HepG2 (cell line): ENCODE measurements around the gene RRP12. TPM values are rescaled to one million over a fixed set of nuclear protein-coding genes. Genes with fewer than 3 reads are reported as not detected.

Source experiments
- ATAC-seq: fragments of 200-7000 bp; cut with Tn5 transposase; 3 replicates; pipeline ENCODE4 v1.9.1; 2020; ENCODE audit warnings: mild to moderate bottlenecking, moderate library complexity
- BruUV-seq: library from RNA; stranded (reverse); fragments of 400-500 nt; replicated peaks from 2 replicates; lab custom pipeline; 2021; lab: Mats Ljungman, UMichigan
- CTCF ChIA-PET: fragments of 300-600 bp; formaldehyde crosslinking; extraction: SDS; loops from one replicate; lab custom pipeline; 2021; ENCODE audit warnings: low total read pairs, inconsistent platforms, low intra/inter-chr PET ratio; lab: Yijun Ruan, JAX
- POLR2A ChIA-PET: fragments of 350-600 bp; sonication (Branson Sonifier 250); formaldehyde crosslinking; loops from one replicate; lab custom pipeline; 2020; ENCODE audit warnings: antibody characterized with exemption, inconsistent platforms; lab: Yijun Ruan, JAX
- DNase-seq: peaks from one replicate; pipeline ENCODE4 v3.0.0-alpha.2; 2015; ENCODE audit warnings: low spot score
- FAIRE-seq: peaks from 3 replicates; lab custom pipeline; 2011; peaks lifted over from hg19 to GRCh38; lab: Jason Lieb, UNC
- H2AFZ ChIP-seq: one replicate; pipeline ENCODE4 v1.6.1; 2011; ENCODE audit warnings: low read length, inconsistent platforms
- H3K27ac ChIP-seq: fragments of 300-600 bp; 3 replicates; pipeline ENCODE4 v1.8.0; 2011; ENCODE audit warnings: mixed run types, mild to moderate bottlenecking, mixed read lengths, low read length, inconsistent platforms; ENCODE audit not compliant: insufficient read depth; ENCODE audit errors: extremely low read length
- H3K27me3 ChIP-seq, 2 experiments: fragments of 200-600 bp in 1 of 2; 2 replicates in 1 of 2; 3 replicates in 1 of 2; pipeline versions ENCODE4 v1.6.0 to v1.8.0; 2011; ENCODE audit warnings: low read length in 2 of 2, mild to moderate bottlenecking in 2 of 2, moderate library complexity in 2 of 2, inconsistent platforms in 1 of 2; ENCODE audit not compliant: insufficient read depth in 2 of 2, control insufficient read depth in 1 of 2
- H3K36me3 ChIP-seq, 2 experiments: fragments of 200-600 bp in 1 of 2; replicated peaks in 1 of 2; 2 replicates in 1 of 2; 3 replicates in 1 of 2; pipeline versions ENCODE4 v1.5.1 to v1.8.0; 2011; ENCODE audit warnings: low read length in 2 of 2, inconsistent platforms in 1 of 2; ENCODE audit not compliant: insufficient read depth in 2 of 2, control insufficient read depth in 1 of 2
- H3K4me1 ChIP-seq: 2 replicates; pipeline ENCODE4 v1.5.1; 2012; ENCODE audit warnings: low read length, inconsistent platforms; ENCODE audit not compliant: insufficient read depth
- H3K4me2 ChIP-seq: 2 replicates; pipeline ENCODE4 v1.6.0; 2011; ENCODE audit warnings: low read depth, low read length, inconsistent platforms
- H3K4me3 ChIP-seq, 3 experiments: fragments of 200-600 bp in 1 of 3; sonication (generic), shearing (Covaris generic) in 1 of 3; replicated peaks in 1 of 3; 2 replicates each; pipeline ENCODE4 v1.5.1; 2011 to 2016; ENCODE audit warnings: low read length in 3 of 3, inconsistent platforms in 2 of 3, low read depth in 2 of 3, mild to moderate bottlenecking in 2 of 3, control low read depth in 1 of 3, mixed read lengths in 1 of 3; ENCODE audit not compliant: insufficient read depth in 1 of 3
- H3K79me2 ChIP-seq: one replicate; pipeline ENCODE4 v1.6.1; 2011; ENCODE audit warnings: low read length, inconsistent platforms; ENCODE audit not compliant: insufficient read depth
- H3K9ac ChIP-seq: 2 replicates; pipeline ENCODE4 v1.6.0; 2011; ENCODE audit warnings: mild to moderate bottlenecking, low read depth, low read length, inconsistent platforms; ENCODE audit not compliant: insufficient read depth
- H3K9me3 ChIP-seq: 2 replicates; pipeline ENCODE4 v1.5.1; 2012; ENCODE audit warnings: mild to moderate bottlenecking, low read length
- H4K20me1 ChIP-seq: 2 replicates; pipeline ENCODE4 v1.6.0; 2011; ENCODE audit warnings: inconsistent platforms, mild to moderate bottlenecking, low read length, moderate library complexity; ENCODE audit not compliant: insufficient read depth
- BHLHE40 ChIP-seq: IDR thresholded peaks from 2 replicates; pipeline ENCODE4 v1.6.1; 2011; ENCODE audit warnings: low read length, improper control_type of control experiment
- DZIP1 ChIP-seq: sonication (generic); formaldehyde crosslinking; IDR thresholded peaks from 2 replicates; pipeline ENCODE4 v1.5.0; 2020; ENCODE audit warnings: mild to moderate bottlenecking, missing genetic modification reagents
- HNRNPUL1 ChIP-seq: fragments of 200-400 bp; formaldehyde crosslinking; IDR thresholded peaks from 2 replicates; pipeline ENCODE4 v1.6.1; 2017; ENCODE audit warnings: low read depth, mild to moderate bottlenecking, low read length, moderate library complexity
- HOXA3 ChIP-seq: sonication (generic); formaldehyde crosslinking; IDR thresholded peaks from 2 replicates; pipeline ENCODE4 v1.5.0; 2020; ENCODE audit warnings: missing genetic modification reagents
- IKZF4 ChIP-seq: sonication (generic); formaldehyde crosslinking; IDR thresholded peaks from 2 replicates; pipeline ENCODE4 v1.5.1; 2020; ENCODE audit warnings: borderline replicate concordance, mild to moderate bottlenecking, low read depth, missing genetic modification reagents; ENCODE audit errors: not compliant biosample characterization
- MAFK ChIP-seq, 2 experiments: IDR thresholded peaks in 1 of 2; conservative IDR thresholded peaks in 1 of 2; 2 replicates each; pipeline ENCODE4 v1.6.1; 2011; ENCODE audit warnings: improper control_type of control experiment in 2 of 2, low read length in 2 of 2
- RCOR2 ChIP-seq: IDR thresholded peaks from 2 replicates; pipeline ENCODE4 v1.6.1; 2016; ENCODE audit warnings: missing biosample characterization, missing genetic modification reagents
- RFX3 ChIP-seq: IDR thresholded peaks from 2 replicates; pipeline ENCODE4 v1.6.1; 2016; ENCODE audit warnings: missing biosample characterization, missing genetic modification reagents
- RFXAP ChIP-seq: sonication (generic); formaldehyde crosslinking; IDR thresholded peaks from 2 replicates; pipeline ENCODE4 v1.4.0; 2020; ENCODE audit warnings: missing genetic modification reagents, borderline replicate concordance
- TARDBP ChIP-seq: sonication (generic); formaldehyde crosslinking; IDR thresholded peaks from 2 replicates; pipeline ENCODE4 v1.8.0; 2022; ENCODE audit warnings: mild to moderate bottlenecking, missing genetic modification reagents
- ZBTB49 ChIP-seq: sonication (generic); formaldehyde crosslinking; IDR thresholded peaks from 2 replicates; pipeline ENCODE4 v1.4.0; 2020; ENCODE audit warnings: missing genetic modification reagents, borderline replicate concordance
- ZBTB7A ChIP-seq: sonication (generic); formaldehyde crosslinking; IDR thresholded peaks from 2 replicates; pipeline ENCODE4 v1.8.0; 2022; ENCODE audit warnings: mild to moderate bottlenecking, missing genetic modification reagents
- ZKSCAN1 ChIP-seq: fragments of 150-350 bp; IDR thresholded peaks from 2 replicates; pipeline ENCODE4 v1.6.1; 2014; ENCODE audit warnings: low read length
- ZNF12 ChIP-seq: sonication (generic); formaldehyde crosslinking; IDR thresholded peaks from 2 replicates; pipeline ENCODE4 v1.5.0; 2020; ENCODE audit warnings: missing genetic modification reagents
- ZNF343 ChIP-seq: sonication (generic); formaldehyde crosslinking; IDR thresholded peaks from 2 replicates; pipeline ENCODE4 v1.4.0; 2020; ENCODE audit warnings: mild to moderate bottlenecking, missing genetic modification reagents
- ZNF639 ChIP-seq: conservative IDR thresholded peaks from 2 replicates; pipeline ENCODE4 v1.6.1; 2018; ENCODE audit warnings: missing genetic modification reagents
- ZNF709 ChIP-seq: sonication (generic); formaldehyde crosslinking; IDR thresholded peaks from 2 replicates; pipeline ENCODE4 v1.5.0; 2020; ENCODE audit warnings: mild to moderate bottlenecking, missing genetic modification reagents
- ZNF724P ChIP-seq: sonication (generic); formaldehyde crosslinking; IDR thresholded peaks from 2 replicates; pipeline ENCODE4 v1.8.0; 2022; ENCODE audit warnings: missing genetic modification reagents, borderline replicate concordance
- WGBS: methylation state at CpG from one replicate; pipeline ENCODE4 v1.1.6; 2017; ENCODE audit warnings: low lambda C conversion rate; 5-methylcytosine and 5-hydroxymethylcytosine counted together
- in situ Hi-C: cut with HindIII; loops from 2 replicates; pipeline ENCODE4 v1.10.0; 2017; ENCODE audit warnings: low pct_unique_long_range_greater_than_20kb; ENCODE audit not compliant: extremely low pct_ligation_motif_present
- intact Hi-C: fragments of 100-400 bp; cut with micrococcal nuclease; formaldehyde crosslinking; loops from one replicate; pipeline ENCODE4 v1.10.0; 2022; ENCODE audit not compliant: unreplicated experiment
- polyA plus RNA-seq, 8 experiments: library from polyadenylated mRNA; depleted of rRNA in 3 of 8; stranded (reverse) in 7 of 8; unstranded in 1 of 8; fragments of >200 nt; fragmentation: Illumina TruSeq in 4 of 8; extraction: Trizol in 4 of 8; gene quantifications; 2 replicates each; pipeline versions ENCODE4 v1.2.1 to v1.2.3, GENCODE V29; 2011 to 2016; ENCODE audit warnings: low read depth in 4 of 8, missing spikeins in 1 of 8, mixed read lengths in 1 of 8; ENCODE audit not compliant: insufficient read depth in 1 of 8
- total RNA-seq, 5 experiments: library from RNA; depleted of rRNA; stranded (reverse); fragments of >200 nt; fragmentation: Illumina TruSeq; extraction: Trizol; gene quantifications; 2 replicates each; pipeline ENCODE4 v1.2.3, GENCODE V29; 2016; ENCODE audit warnings: low read depth in 1 of 5

Gene RRP12
- total and polyA plus RNA-seq, 2 of the 13 experiments (the other 11 are each of a cell fraction or from before 2014, with no cell fraction given), result 13.2 to 39.4 TPM

GRCh38 chr10:97321032-97321803 is 79.9 kb downstream of the RRP12 start:
- Histone ChIP-seq H3K4me1 (peaks cover 54% of the 10 kb centered on the region), H3K4me2 (peak overlapping the region; percentile 96), H4K20me1 (no peaks in the 10 kb centered on the region), H3K27ac (peak overlapping the region; percentile 71), H2AFZ (no peak overlapping the region), H3K9ac (no peak overlapping the region; the same call in 1 of the 2 replicates), H3K9me3 (no peaks in the 10 kb centered on the region), H3K36me3 (no peaks in the 10 kb centered on the region), H3K4me3 (peak overlapping the region; percentile 75 to 84 (median 82); a peak in 4 of 6 replicates), H3K79me2 (no peaks in the 10 kb centered on the region), H3K27me3 (peaks cover 0 to 2% of the 10 kb centered on the region in 2 experiments; a peak in 2 of 5 replicates)
- intact Hi-C loops, result no loop called here
- in situ Hi-C loops, result no loop called here
- WGBS, result 57% methylated on average over 11 of the region's 38 CpGs
- FAIRE-seq, result no peak
- no peak for DNase-seq
- BruUV-seq, result no TSS peak
- ATAC-seq, result peak; percentile 7; the same call in 1 of the 3 replicates
- ChIA-PET CTCF (no interaction called here), POLR2A (interaction anchor here (0.6 kb wide), 1 partner anchor 37 kb away, joined by 4 read pairs; no protein-coding TSS in a partner anchor)
- peak; percentile 66 for TF ChIP-seq HOXA3
- no peak for TF ChIP-seq BHLHE40
- TF ChIP-seq ZNF343 (CRISPR knock-in tag), result no peak
- no peak for TF ChIP-seq TARDBP
- no peak for TF ChIP-seq ZNF12 (CRISPR knock-in tag)
- TF ChIP-seq IKZF4 (CRISPR knock-in tag), result no peak
- TF ChIP-seq ZNF709 (CRISPR knock-in tag), result 0 out of 2 replicates have a peak, but pooled peaks have one; percentile 0
- 0 out of 2 replicates have a peak, but pooled peaks have one; percentile 29 for TF ChIP-seq RFXAP
- TF ChIP-seq ZNF639 (CRISPR knock-in tag), result no peak
- no peak for TF ChIP-seq ZNF724P
- TF ChIP-seq ZBTB49, result no peak
- no peak for TF ChIP-seq RFX3 (CRISPR knock-in tag)
- no peak for TF ChIP-seq DZIP1 (CRISPR knock-in tag)
- TF ChIP-seq MAFK (conservative IDR thresholded peaks at IDR 0.05 in 1 of 2, IDR thresholded peaks at IDR 0.05 in 1 of 2; ENCODE audit: low read length in 2 of 2), result no peak
- no peak for TF ChIP-seq RCOR2 (CRISPR knock-in tag)
- TF ChIP-seq HNRNPUL1, result no peak
- no peak for TF ChIP-seq ZKSCAN1
- no peak for TF ChIP-seq ZBTB7A (CRISPR knock-in tag)
